Measurements from ENCODE around the gene CDC45. TPM values are rescaled to one million over a fixed set of nuclear protein-coding genes. Genes with fewer than 3 reads are reported as not detected.

The CDC45 gene
- total RNA-seq, 2 experiments from 2014 or later: 80.2 to 83.0 TPM

DNA sequence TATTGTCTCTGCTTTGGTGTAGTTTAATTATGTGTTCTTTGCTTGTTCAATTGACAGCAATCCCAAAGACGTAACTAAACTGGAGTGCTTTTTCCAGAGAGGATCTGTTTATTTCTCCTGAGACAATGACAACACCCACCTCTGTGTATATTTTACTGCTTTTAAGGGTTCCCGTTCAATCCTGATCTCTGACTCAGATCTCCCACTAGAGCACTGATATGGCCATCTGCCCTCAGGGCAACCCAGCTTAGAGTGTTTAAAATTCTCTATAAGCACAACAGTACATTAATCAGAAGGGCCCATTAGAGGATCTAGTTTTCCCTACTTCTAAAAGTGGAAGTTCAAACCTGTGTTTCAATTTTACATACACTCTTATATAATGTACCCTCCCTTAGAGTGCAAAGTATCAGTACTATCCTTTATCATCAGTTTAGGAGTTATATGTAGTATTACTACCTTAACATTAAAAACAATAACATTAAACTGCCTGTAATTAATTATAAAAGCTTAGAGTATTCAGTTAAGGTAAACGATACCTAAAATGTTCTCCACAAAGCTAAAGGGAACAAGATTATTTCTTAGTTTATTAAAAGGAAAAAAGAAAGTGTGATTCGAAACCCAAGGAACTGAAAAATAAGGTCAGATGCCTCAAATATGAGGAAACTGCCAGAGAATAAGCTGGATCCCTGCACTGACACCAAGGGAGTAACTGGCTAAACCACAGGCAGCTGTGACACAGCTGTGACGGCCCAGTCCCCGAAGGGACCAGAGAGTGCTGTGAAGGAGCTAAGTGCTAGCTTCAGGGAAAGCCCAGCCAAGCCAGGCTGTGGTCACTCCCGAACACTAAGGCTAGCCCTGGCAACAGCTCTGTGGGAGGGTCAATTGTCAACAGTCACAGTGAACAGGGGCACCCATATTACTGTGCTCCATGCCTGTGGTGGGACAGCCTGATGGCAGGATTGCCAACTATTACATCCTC, 15.9 kb upstream of the CDC45 start:
- CTCF ChIA-PET (ENCODE audit: unreplicated experiment): no interaction called here
- DNase-seq (ENCODE audit: low spot score): no peak
- H3K9me3 ChIP-seq (ENCODE audit: low read length): no peaks in the 10 kb centered on the region

DNA sequence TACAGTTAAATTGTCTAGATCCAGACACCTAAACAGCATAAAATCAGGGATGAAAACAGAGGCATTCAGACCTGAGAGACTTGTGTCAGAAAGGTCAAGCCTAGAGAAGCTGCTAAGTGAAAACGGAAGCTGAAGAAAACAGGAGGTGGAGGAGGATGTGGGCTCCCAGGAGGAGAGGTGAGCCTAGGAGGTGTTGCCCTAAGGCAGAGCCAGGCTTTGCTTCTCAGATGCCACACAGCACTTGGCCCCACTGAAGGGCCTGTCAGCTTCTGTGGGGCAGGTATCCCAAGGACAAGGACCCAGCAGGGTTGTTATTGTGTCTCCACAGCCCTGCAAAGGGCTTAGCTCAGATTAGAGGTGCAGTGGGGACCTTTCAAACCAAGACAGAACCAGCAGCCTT, 15.2 kb upstream of the CDC45 start:
- intact Hi-C loops (cut with micrococcal nuclease; ENCODE audit: unreplicated experiment): loop anchor here (10.0 kb wide), 1 partner anchor 120 kb away; no protein-coding TSS in a partner anchor
- TF ChIP-seq EZH2phosphoT487 (IDR thresholded peaks at IDR 0.05; ENCODE audit: borderline replicate concordance, low read depth, low read length): no peak
- TF ChIP-seq, protein P1, sequence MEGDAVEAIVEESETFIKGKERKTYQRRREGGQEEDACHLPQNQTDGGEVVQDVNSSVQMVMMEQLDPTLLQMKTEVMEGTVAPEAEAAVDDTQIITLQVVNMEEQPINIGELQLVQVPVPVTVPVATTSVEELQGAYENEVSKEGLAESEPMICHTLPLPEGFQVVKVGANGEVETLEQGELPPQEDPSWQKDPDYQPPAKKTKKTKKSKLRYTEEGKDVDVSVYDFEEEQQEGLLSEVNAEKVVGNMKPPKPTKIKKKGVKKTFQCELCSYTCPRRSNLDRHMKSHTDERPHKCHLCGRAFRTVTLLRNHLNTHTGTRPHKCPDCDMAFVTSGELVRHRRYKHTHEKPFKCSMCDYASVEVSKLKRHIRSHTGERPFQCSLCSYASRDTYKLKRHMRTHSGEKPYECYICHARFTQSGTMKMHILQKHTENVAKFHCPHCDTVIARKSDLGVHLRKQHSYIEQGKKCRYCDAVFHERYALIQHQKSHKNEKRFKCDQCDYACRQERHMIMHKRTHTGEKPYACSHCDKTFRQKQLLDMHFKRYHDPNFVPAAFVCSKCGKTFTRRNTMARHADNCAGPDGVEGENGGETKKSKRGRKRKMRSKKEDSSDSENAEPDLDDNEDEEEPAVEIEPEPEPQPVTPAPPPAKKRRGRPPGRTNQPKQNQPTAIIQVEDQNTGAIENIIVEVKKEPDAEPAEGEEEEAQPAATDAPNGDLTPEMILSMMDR (conservative IDR thresholded peaks at IDR 0.05; ENCODE audit: low read length): no peak
- H3K9me3 ChIP-seq (ENCODE audit: low read length): no peaks in the 10 kb centered on the region
- no peaks in the 10 kb centered on the region for H3K4me1 ChIP-seq (ENCODE audit: insufficient read depth, low read length, poor library complexity, severe bottlenecking)
- no peaks in the 10 kb centered on the region for H3K9me2 ChIP-seq (ENCODE audit: insufficient read depth, low read length)
- no peak overlapping the region for H3K4me2 ChIP-seq (ENCODE audit: low read length)
- BruUV-seq (replicated peaks): no TSS peak
- no peak overlapping the region for H3K27ac ChIP-seq (ENCODE audit: low read depth, low read length, poor library complexity, severe bottlenecking)
- ChIA-PET CTCF (ENCODE audit: unreplicated experiment) (no interaction called here), POLR2A (no interaction called here)
- H2AFZ ChIP-seq (ENCODE audit: low read length): no peak overlapping the region
- DNase-seq (ENCODE audit: low spot score): no peak
- no peaks in the 10 kb centered on the region for H4K20me1 ChIP-seq (ENCODE audit: insufficient read depth, low read length)
- H3K4me3 ChIP-seq (ENCODE audit: low read depth, low read length, poor library complexity, severe bottlenecking): no peak overlapping the region
- no peaks in the 10 kb centered on the region for H3K79me2 ChIP-seq (ENCODE audit: insufficient read depth, low read depth, low read length)
- H3K36me3 ChIP-seq (ENCODE audit: insufficient read depth, low read length): peaks cover 99% of the 10 kb centered on the region

More for the DNA sequence above, 15.9 kb upstream of the CDC45 start:
- H3K4me1 ChIP-seq (ENCODE audit: insufficient read depth, low read length, poor library complexity, severe bottlenecking): no peaks in the 10 kb centered on the region
- H3K4me2 ChIP-seq (ENCODE audit: low read length): no peak overlapping the region
- POLR2A ChIA-PET: interaction anchor here (1.7 kb wide), 1 partner anchor 10 kb away, joined by 6 read pairs; no protein-coding TSS in a partner anchor
- H3K79me2 ChIP-seq (ENCODE audit: insufficient read depth, low read depth, low read length): no peaks in the 10 kb centered on the region
- TF ChIP-seq, protein P1 (conservative IDR thresholded peaks at IDR 0.05; ENCODE audit: low read length): no peak
- no peak for TF ChIP-seq EZH2phosphoT487 (IDR thresholded peaks at IDR 0.05; ENCODE audit: borderline replicate concordance, low read depth, low read length)
- H3K9me2 ChIP-seq (ENCODE audit: insufficient read depth, low read length): no peaks in the 10 kb centered on the region
- no TSS peak for BruUV-seq (replicated peaks)
- no peaks in the 10 kb centered on the region for H4K20me1 ChIP-seq (ENCODE audit: insufficient read depth, low read length)
- H3K4me3 ChIP-seq (ENCODE audit: low read depth, low read length, poor library complexity, severe bottlenecking): no peak overlapping the region
- no peak overlapping the region for H3K27ac ChIP-seq (ENCODE audit: low read depth, low read length, poor library complexity, severe bottlenecking)
- intact Hi-C loops (cut with micrococcal nuclease; ENCODE audit: unreplicated experiment): loop anchor here (10.0 kb wide), 1 partner anchor 119 kb away; no protein-coding TSS in a partner anchor
- H2AFZ ChIP-seq (ENCODE audit: low read length): no peak overlapping the region
- peaks cover 99% of the 10 kb centered on the region for H3K36me3 ChIP-seq (ENCODE audit: insufficient read depth, low read length)

DNA sequence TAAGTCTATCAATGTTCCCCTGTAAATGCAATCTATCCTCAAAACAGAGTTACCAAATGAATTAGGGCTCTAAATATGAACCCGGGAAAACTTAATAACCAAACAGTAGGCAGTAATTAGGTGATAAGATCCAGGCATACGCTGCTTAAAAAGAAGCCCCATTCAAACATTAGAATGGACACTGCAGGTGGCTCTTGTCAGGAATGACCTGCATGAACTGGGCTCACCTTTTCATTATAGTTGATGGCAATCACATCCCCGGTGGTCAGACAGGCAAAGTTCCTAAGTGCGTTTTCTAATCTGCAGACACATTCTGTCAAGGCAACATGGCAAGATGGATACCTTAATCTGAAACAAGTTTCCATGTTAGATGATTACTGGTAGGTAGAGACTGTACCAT, 14.7 kb upstream of the CDC45 start:
- CTCF ChIA-PET (ENCODE audit: unreplicated experiment): no interaction called here
- no peaks in the 10 kb centered on the region for H4K20me1 ChIP-seq (ENCODE audit: insufficient read depth, low read length)
- DNase-seq (ENCODE audit: low spot score): no peak
- no peaks in the 10 kb centered on the region for H3K9me3 ChIP-seq (ENCODE audit: low read length)
- POLR2A ChIA-PET: no interaction called here
- BruUV-seq (replicated peaks): no TSS peak
- TF ChIP-seq, protein P1 (conservative IDR thresholded peaks at IDR 0.05; ENCODE audit: low read length): no peak
- no peak for TF ChIP-seq EZH2phosphoT487 (IDR thresholded peaks at IDR 0.05; ENCODE audit: borderline replicate concordance, low read depth, low read length)
- intact Hi-C loops (cut with micrococcal nuclease; ENCODE audit: unreplicated experiment): loop anchor here (10.0 kb wide), 1 partner anchor 120 kb away; no protein-coding TSS in a partner anchor
- no peak overlapping the region for H3K4me2 ChIP-seq (ENCODE audit: low read length)
- H3K36me3 ChIP-seq (ENCODE audit: insufficient read depth, low read length): peaks cover 99% of the 10 kb centered on the region
- no peaks in the 10 kb centered on the region for H3K4me1 ChIP-seq (ENCODE audit: insufficient read depth, low read length, poor library complexity, severe bottlenecking)
- no peak overlapping the region for H3K27ac ChIP-seq (ENCODE audit: low read depth, low read length, poor library complexity, severe bottlenecking)
- no peak overlapping the region for H2AFZ ChIP-seq (ENCODE audit: low read length)
- no peak overlapping the region for H3K4me3 ChIP-seq (ENCODE audit: low read depth, low read length, poor library complexity, severe bottlenecking)
- H3K9me2 ChIP-seq (ENCODE audit: insufficient read depth, low read length): no peaks in the 10 kb centered on the region
- H3K79me2 ChIP-seq (ENCODE audit: insufficient read depth, low read depth, low read length): no peaks in the 10 kb centered on the region
